NCI-H345 treated with DMSO at 0.1 percent for 48 hours (cell line): ENCODE data around the gene DOK6.

ENCODE experiments used
- DNase-seq: peaks from one replicate; lab custom pipeline; 2025; ENCODE audit not compliant: unreplicated experiment; lab: John Stamatoyannopoulos, UW

Gene DOK6

GRCh38 chr18:69680123-69680522 is 279.4 kb downstream of the DOK6 start:
- DNase-seq = no peak

DNA sequence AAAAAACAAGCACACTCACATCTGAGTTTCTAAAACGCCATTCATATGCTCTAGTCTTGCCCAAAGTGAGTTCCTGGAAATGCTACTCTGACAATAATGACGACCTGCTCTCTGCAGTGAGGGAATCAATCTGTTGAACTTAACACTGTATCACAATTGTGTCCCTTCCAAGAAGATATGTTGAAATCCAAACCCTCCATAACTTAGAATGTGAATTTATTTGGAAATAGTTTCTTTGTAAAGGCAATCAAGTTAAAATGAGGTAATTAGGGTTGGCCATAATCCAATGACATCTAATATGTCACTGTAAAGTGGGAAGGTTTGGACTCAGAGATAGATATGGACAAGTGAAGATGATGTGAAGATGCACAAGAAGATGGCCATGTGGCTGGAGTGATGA is 282.5 kb downstream of the DOK6 start:
- DNase-seq = no peak

DNA sequence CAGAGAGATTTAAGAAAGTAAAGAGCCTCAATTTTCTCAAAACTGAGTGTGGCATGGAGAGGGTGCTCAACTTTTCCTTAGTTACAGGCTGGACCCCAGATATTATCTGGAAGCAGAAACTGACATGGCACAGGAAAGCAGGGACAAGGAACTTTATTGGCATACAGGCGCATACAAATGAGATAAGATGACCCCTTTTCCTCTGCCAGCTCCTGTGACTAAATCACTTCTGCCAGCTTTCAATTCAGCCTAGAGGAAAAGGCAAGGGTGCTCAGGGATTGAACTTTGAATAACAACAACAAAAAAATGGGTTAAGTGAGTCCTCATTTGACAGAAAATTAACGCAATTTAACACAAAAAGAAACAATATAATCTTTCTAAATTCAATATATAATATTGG is 284.1 kb downstream of the DOK6 start:
- DNase-seq = no peak

DNA sequence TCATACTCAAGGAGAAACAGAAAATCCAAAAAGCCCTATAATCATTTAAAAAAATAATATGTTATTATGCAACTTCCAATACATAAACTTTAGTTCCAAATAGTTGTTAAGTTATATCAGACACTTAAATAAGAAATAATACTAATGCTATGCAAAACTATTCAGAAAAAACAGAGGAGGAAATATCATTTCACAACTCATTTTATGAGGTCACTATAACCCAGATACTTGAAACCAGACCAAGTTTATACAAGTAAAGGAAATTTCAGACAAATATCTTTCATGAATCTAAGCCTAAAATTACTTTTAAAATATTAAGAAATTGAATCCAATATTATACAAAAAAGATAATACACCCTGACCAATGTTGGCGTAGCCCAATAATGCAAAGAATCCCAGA is 286.2 kb downstream of the DOK6 start:
- no peak for DNase-seq

GRCh38 chr18:69689121-69689759 is 288.6 kb downstream of the DOK6 start:
- DNase-seq = no peak

DNA sequence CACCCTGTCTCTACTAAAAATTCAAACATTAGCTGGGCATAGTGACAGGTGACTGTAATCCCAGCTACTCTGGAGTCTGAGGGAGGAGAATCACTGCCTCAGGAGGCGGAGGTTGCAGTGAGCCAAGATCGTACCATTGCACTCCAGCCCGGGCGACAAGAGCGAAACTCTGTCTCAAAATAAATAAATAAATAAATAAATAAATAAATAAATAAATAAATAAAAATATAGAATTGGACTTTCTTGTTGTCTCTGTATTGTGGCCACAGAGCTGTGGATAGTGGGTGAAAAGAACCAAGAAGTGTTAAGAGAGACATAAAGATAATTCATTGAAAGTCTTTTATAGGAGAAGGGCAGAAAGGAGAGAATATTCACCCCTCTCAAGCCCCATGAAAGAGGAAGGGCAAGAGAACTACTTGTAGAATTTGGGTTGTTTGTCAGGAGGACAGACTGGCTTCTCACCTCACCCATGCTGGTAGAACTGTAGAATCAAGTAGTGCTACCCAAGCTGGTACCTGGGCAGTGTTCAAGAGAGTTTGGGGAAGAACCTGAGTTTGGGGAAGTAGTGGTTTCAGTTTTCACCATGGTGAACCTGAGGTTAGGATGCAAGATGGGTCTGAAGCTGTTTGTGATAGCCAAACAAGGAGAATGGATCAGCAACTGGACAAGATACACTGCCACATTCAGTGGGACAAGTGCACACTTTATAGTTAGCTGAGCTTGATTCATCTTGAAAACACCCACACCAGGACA is 290.5 kb downstream of the DOK6 start:
- no peak for DNase-seq

GRCh38 chr18:69697069-69697468 is 296.4 kb downstream of the DOK6 start:
- DNase-seq = no peak

- DNase-seq = no peak
Measured at GRCh38 chr18:69697689-69698088, 297.0 kb downstream of the DOK6 start.

DNA sequence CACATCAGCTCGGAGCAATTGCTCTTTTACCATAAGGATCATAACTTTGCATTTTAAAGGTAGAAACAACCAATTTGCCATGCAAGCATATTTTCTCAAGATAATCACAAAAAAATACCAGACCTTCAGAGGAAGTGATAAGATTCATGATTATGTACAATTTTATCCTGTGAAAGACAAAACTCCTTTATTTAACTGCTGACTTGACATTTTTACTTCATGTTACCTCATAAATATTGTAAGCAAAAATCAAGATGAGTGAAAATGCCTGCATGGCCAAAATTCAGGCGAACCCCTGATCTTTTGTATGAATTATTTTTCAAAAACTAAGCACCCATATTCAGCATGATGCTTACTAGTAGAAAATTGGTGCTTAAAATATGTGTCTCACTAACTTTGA is 300.6 kb downstream of the DOK6 start:
- DNase-seq = no peak

DNA sequence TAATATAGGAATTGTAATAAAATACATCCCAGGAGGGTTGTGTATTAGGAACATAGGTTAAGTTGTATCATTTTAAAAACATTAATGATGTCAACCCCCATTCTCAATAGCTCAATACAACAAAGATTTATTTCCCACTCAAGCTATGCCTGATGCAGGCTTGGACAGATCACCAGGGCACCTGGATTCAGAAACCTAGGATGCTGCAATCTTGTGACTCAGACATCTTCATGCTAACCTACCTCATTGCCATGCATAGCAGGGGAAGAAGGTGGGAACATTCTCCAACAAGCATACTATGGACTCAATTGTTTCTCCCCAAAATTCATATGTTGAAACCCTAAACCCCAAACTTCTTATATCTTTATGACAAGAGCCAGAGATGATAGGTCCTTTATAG is 302.8 kb downstream of the DOK6 start:
- DNase-seq = no peak

GRCh38 chr18:69705987-69706386 is 305.3 kb downstream of the DOK6 start:
- DNase-seq = no peak

GRCh38 chr18:69708844-69709243 is 308.2 kb downstream of the DOK6 start:
- no peak for DNase-seq

DNA sequence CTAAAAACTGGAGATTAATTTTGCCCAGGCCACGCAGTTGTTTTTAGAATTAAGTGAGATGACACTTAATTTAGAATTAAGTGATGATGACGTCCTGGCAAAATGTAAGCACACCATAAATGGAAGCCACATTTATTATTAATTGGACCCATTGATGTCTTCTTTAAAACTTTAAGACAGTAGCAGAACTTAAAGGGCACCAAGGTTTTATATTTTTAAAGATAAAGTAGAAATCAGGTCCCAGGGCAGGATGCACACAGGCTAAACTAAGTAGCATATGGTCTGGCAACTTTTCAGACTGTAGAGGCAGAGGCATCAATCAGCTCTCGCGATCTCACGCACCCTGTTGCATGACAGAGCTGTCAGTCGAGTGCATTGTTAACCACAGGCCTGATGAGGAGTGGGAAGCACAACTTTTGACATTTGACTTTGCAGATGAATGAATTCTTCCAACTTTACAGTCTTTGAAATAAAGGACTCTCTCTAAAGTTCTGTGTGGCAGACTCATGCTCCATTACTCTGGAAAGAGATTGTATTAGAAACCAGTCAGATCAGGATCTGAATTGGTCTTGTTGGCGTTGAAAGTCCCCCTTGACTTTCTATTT is 314.6 kb downstream of the DOK6 start:
- no peak for DNase-seq

GRCh38 chr18:69717586-69717985 is 316.9 kb downstream of the DOK6 start:
- DNase-seq = no peak

- no peak for DNase-seq
Measured at GRCh38 chr18:69718912-69719547, 318.3 kb downstream of the DOK6 start.

DNA sequence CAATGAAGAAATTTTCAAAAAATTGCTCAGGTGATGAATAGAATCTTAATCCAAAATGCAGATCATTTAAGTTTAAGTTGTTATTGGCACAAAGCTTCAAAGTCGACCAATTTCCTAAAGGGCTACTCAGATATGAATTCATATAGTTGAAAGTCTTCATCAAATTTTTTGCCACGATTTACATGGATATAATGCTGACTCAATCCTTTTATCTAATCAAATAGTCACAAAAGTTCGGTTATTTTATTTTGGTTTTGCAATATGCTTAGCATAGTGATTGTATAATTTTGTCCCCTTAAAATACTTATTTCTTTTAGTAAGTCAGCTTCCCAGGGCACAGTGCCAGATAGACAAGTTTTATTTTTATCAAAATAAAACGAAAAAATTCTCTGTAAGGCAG is 319.7 kb downstream of the DOK6 start:
- DNase-seq = no peak

DNA sequence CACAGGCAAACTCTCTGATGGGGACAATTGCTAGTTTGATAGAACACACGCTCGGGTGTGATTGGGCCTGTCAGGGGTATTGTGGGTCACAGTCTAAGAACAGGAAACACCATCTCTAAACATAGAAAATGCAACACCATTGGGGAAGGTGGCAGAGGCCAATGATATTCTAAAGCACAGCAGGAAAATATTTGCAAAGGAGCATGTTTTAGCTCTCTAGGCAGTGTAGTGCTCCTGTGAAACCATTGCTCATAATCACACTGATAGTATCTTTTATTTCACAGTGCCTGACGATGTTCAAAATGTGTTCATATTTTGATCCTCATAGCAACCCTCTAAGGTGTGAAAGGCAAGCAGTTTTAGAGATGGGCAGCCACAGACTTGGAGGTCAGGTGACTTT is 322.7 kb downstream of the DOK6 start:
- DNase-seq = no peak

GRCh38 chr18:69725009-69725408 is 324.3 kb downstream of the DOK6 start:
- DNase-seq = no peak

DNA sequence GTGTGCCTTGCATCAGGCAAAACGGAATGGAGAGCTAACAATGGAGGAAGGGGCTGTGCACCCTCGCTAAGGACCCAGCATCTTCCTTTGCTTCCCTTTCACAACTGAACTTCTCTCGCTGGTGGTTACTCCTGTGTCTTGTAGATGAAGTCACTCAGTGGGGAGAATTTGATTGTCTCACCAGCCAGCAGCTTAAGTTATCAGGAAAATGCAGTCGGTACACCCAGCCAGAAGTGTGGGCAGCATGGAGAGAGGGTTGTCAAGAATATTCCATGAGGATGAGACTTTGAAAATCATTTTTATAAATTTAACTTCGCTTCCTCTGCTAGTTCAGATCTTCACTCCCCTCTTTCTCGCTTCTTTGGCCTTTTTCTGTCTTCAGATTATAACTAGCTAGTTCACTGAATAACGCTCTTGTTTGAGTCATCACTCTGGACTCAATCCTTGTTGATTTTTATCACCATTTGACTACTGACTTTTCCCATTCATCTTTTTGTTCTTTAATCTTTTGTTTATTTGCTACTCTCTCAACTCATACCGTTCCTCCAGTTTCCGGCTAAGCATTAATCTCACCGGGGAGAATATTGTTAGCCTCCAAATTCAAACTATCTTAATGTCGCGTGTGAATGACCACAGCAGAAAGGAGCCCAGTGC is 325.3 kb downstream of the DOK6 start:
- no peak for DNase-seq

DNA sequence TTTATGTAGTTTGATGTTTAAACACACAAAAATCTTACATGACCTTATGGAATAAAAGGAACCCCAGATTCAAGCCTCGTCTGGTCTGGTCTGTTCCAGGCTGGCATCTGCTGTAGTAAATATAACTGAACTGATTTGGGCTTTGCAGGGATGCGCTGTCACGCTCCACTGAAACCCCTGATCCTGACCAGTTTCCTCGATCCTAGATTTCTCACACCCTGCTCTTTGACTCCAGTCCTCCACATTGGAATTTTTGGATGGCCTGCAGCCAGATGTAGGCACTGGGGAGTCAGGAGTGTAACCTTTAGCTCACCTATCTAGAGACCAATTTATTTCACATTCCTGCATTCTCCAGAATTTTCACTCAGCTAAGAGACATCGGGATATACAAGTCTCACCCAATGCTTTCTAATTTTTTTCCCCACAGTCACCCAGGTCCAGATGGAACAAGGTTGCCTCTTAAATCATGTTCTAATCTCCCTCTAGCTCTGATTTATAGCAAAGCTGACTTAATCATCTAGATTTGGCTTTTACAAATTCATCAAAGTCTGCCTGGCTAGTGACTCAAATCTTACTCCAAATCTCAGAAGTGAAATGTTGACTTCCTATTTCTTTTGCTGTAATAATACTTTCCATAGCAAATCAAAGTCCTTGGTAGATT is 327.4 kb downstream of the DOK6 start:
- no peak for DNase-seq

DNA sequence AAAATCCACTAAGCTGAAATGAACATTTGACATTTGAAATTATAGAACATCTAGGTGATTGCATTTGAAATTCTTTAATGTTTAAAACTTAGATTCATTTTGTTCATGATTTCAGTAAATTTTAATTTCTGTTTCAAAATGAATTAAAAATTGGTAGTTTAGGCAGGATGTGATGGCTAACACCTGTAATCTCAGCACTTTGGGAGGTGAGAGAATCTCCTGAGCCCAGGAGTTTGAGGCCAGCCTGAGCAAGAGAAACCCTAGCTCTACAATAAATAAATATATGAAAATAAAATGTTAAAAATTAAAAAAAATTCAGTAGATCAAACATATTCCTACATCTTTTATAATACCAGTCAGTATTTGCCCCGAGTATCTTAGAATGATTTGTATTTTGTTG is 330.0 kb downstream of the DOK6 start:
- DNase-seq = no peak
